Measurements from ENCODE around the gene OGT.
"Not testable (repeated sequence)": the region's sequence is repeated elsewhere in the genome, so short reads cannot be mapped to it uniquely, and the experiment has no call there.

The OGT gene

GRCh38 chrX:71540801-71541200, 7.9 kb downstream of the OGT start:
- no peak for DNase-seq (ENCODE audit: low read depth)

DNA sequence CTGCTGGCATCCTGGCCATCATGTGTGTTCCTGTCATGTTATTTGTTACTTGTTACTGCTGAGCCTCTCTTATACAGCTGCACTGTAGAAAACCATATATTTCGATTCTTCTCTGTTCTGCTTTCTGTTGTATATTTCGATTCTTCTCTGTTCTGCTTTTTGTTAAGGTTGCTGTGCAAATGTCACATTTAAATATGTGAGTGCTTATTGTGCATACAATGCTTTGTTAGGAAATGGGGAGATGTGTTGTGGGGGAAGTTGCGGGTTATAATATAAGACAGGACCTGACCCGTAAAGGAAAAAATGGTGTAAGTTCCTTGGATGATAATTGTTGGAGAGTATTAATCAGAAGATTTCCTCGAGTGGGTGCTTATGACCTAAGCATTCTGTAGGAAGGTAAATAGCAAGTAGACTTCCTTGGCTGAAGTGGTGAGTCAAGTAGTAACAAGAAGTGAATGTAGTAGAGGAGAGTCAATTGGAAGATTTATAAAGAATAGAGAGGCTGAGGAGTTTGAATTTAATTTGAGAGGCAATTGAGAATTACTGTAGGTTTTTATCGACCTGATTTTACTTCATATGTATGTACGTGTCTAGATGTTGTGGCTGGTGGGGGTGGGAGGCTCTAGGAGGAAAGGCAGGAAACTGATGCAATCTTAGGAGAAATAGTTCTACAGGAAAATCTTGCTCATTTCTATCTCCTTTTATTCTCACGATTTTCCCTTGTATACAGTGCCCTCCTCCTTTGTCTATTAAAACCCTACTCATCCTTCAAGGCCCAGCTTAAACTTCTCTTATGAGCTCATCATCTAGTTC, 8.5 kb downstream of the OGT start:
- peak; percentile 52 for DNase-seq (ENCODE audit: low read depth)

DNA sequence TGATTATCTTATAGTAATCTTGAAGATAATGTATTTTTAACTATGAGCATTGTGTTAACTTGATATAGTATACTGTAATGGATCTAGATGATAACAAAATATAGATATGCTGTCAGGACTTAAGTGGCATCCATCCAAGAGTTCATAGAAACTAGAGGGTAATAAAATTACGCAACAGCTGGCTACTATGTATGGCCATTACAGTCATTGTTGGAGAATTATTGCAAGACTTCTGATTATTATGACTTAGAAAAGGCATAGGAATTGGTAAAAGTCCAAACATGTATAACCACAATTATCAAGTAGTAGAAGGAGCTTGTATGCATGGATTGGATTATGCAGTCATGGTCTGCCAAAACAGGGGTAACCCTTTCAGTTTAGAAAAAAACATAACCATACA, 9.5 kb downstream of the OGT start:
- peak; percentile 73 for DNase-seq (ENCODE audit: low read depth)

GRCh38 chrX:71542825-71543224, 9.9 kb downstream of the OGT start:
- no peak for DNase-seq (ENCODE audit: low read depth)

GRCh38 chrX:71543316-71543715, 10.4 kb downstream of the OGT start:
- DNase-seq (ENCODE audit: low read depth) = peak; percentile 73

DNA sequence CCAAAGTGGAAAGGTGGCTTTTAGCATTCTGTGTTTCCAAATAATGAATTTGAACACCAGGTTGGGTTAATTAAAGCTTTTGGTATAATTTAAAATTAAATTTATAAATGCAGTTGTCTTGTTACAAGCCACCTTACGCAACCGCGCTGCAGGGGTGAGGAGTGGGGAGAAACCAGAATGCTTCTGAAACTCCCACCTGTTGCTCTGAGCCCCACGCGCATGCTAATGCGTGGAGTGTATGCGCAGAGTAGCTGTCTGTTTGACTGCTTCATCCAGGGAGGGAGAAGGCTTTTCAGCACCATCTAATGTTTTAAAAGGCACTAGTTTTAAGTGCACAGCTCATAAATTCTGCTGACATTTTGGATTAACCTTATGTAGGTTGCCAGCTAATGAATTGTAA, 12.5 kb downstream of the OGT start:
- no peak for DNase-seq (ENCODE audit: low read depth)

DNA sequence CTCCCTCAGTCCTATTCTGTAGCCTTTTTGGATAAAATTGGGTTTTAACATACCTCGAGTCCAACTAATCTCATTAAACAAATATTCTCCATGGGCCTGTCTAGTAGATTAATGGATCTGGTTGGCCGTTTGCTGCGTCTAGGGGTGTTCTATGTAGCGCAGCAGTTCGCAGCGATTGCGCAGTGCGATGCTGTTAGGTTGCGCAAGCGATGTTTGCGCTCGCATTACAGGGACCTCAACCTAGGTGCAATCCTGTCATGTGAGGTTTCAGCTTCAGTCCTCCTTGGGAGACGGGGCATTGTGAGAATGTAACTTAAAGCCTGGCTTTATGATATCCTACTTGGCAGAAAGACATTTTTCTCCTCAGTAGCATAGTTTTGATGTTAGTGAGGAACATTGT, 14.0 kb downstream of the OGT start:
- DNase-seq (ENCODE audit: low read depth) = no peak

- no peak for DNase-seq (ENCODE audit: low read depth)
Observed at GRCh38 chrX:71547339-71547738, 14.4 kb downstream of the OGT start.

DNA sequence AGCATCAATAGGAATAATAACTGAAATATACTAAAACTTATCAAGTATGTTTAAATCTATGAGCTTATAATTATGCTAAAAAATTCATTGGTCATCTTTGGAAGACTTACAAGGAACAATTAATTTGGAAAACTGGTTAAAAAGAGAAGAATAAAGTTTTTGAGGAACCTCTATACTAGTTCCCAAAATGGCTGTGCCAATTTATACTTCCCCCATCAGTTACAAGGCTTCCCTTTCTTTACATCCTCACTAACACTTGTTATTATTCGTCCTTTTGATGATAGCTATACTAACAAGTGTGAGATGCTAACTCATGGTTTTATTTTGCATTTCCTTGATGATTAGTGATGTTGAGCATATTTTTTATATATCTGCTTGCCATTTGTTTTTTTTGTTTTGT, 17.1 kb downstream of the OGT start:
- no peak for DNase-seq (ENCODE audit: low read depth)

DNA sequence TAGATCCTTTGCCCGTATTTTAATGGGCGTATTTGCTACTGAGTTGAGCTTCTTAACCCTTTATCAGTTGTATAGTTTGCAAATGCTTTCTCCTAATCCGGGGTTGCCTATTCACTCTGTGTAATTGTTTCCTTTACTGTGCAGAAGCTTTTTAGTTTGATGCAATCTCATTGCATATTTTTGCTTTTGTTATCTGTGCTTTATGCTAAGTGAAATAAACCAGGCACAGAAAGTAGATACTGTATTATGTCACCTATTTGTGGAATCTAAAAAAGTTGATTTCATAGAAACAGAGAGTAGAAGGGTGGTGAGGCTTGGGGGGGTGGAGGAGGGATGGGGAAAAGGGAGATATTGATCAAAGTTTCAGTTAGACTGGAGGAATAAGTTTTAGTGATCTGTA, 17.7 kb downstream of the OGT start:
- no peak for DNase-seq (ENCODE audit: low read depth)

- DNase-seq (ENCODE audit: low read depth) = no peak
Observed at GRCh38 chrX:71556036-71556435, 23.1 kb downstream of the OGT start.

DNA sequence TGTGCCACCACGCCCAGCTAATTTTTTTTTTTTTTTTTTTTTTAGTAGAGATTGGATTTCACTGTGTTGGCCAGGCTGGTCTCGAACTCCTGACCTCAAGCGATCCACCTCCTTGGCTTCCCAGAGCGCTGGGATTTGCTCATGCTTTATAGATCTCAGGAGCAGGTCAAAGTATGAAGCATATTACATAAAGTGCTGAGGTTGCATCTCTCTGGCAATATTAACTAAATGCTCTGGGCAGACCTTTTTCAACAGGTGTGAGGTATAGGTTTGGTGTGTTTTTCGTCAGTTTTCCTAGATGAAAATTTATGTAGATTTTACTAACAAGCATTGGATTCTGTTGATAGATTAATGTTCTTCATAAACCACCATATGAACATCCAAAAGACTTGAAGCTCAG, 26.0 kb downstream of the OGT start:
- no peak for DNase-seq (ENCODE audit: low read depth)

- not testable (repeated sequence) for DNase-seq (ENCODE audit: low read depth)
Observed at GRCh38 chrX:71559773-71560172, 26.9 kb downstream of the OGT start.

GRCh38 chrX:71563921-71564320, 31.0 kb downstream of the OGT start:
- no peak for DNase-seq (ENCODE audit: low read depth)

- DNase-seq (ENCODE audit: low read depth) = no peak
Observed at GRCh38 chrX:71565474-71566041, 32.7 kb downstream of the OGT start.

- not testable (repeated sequence) for DNase-seq (ENCODE audit: low read depth)
Observed at GRCh38 chrX:71571390-71571789, 38.5 kb downstream of the OGT start.

- no peak for DNase-seq (ENCODE audit: low read depth)
Observed at GRCh38 chrX:71573590-71573989, 40.7 kb downstream of the OGT start.

- no peak for DNase-seq (ENCODE audit: low read depth)
Observed at GRCh38 chrX:71577682-71578081, 44.8 kb downstream of the OGT start.

DNA sequence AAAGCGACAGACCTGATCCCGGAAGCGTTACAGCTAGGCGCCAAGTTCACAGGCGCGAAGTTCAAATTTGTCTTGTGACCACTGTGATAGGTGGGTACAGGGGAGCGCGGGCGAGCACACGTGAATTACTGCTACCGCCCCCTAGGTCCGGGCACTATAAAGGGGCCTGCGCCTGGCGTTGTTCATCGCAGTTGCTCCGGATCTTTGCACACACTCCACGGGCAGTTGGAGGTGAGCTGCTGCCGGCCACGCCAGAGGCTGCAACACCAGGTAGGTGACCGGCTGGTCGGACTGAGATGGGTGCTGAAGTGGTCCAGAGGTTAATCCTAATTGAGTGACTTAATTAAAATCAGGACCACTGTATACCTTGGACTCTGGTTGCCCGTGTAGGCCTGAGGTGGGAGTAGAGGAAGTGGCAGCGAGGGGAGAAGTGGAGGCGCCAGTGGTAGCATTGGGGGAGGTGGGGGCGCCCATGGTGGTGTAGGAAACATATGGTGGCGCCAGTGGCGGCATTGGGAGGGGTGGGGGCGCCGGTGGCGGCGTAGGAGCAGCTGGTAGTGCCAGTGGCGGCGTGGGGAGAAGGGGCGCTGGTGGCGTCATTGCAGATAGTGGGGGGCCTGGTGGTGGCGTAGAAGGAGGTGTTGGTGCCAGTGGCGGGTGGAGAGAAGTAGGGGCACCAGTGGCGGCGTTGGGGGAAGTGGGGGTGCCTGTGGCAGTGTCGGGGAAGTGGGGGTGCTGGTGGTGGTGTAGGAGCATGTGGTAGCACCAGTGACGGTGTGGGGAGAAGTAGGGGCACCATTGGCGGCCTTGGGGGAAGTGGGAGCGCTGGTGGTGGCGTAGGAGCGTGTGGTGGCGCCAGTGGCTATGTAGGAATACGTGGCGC, 45.6 kb downstream of the OGT start, which contains the start of gene GCNA:
GCNA (plus strand) TSS at position 185 of the 883 bp plus-strand sequence. CDS start 2,385 bp downstream, outside the sequence.
- DNase-seq (ENCODE audit: low read depth) = no peak

DNA sequence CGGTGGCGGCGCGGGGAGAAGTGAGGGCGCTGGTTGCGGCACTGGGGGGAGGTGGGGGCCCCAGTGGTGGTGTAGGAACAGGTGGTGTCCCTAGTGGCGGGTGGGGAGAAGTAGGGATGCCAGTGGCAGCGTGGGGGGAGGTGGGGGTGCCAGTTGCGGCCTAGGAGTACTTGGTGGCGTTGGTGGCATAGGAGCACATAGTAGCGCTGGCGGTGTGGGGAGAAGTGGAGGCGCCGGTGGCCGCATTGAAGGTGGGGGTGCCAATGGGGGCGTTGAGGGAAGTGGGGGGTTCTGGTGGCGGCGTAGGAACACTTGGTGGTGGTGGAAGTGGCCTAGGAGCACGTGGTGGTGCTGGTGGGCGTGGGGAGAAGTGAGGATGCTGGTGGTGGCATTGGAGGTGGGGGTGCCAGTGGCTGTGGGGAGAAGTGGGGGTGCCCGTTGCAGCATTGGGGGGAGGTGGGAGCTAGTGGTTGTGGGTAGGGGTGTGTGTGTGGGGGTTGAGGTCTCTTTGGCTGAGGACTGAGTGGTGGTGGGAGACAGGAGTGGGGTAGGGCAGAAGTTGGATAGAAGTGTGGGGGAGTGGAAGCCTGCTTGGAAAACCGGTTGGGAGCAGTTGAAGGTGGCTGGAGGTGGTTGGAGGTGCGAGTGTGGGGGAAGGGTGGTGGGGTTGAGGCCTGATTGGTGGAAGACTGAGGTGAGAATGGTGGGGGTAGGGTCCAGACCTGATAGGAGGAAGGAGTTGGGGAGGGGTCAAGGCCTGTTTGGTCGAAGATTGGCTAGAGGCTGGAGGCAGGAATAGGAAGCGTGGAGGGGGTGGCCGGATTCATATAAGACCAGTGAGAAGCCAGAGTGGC, 46.5 kb downstream of the OGT start:
- DNase-seq (ENCODE audit: low read depth) = no peak

GRCh38 chrX:71579990-71580380, 47.1 kb downstream of the OGT start:
- no peak for DNase-seq (ENCODE audit: low read depth)

- DNase-seq (ENCODE audit: low read depth) = no peak
Observed at GRCh38 chrX:71581210-71581609, 48.3 kb downstream of the OGT start.

All from fibroblast of gingiva (primary cell).